GM12878 (cell line): Measurements from ENCODE around the gene IGF1R. TPM values are rescaled to one million over a fixed set of nuclear protein-coding genes. Genes with fewer than 3 reads are reported as not detected.

Experiments used
- ATAC-seq: fragments of 200-7000 bp; cut with Tn5 transposase; 3 replicates; pipeline ENCODE4 v1.9.1; 2020; ENCODE audit warnings: mild to moderate bottlenecking, moderate library complexity
- BruUV-seq: library from RNA; stranded (reverse); fragments of 400-500 nt; replicated peaks from 2 replicates; lab custom pipeline; 2021; lab: Mats Ljungman, UMichigan
- CTCF ChIA-PET: fragments of 300-600 bp; sonication (Branson Sonifier 250); formaldehyde crosslinking; extraction: SDS; loops from one replicate; lab custom pipeline; 2021; ENCODE audit warnings: inconsistent platforms; lab: Yijun Ruan, JAX
- POLR2A ChIA-PET: fragments of 350-600 bp; formaldehyde crosslinking; extraction: SDS; loops from one replicate; lab custom pipeline; 2021; ENCODE audit warnings: inconsistent platforms; lab: Charles Lee
- RAD21 ChIA-PET: fragments of 300-600 bp; sonication (Branson Sonifier 250); formaldehyde crosslinking; loops from one replicate; lab custom pipeline; 2023; ENCODE audit warnings: antibody characterized with exemption; ENCODE audit not compliant: unreplicated experiment; lab: Charles Lee
- SMC1A ChIA-PET: fragments of 300-600 bp; sonication (Branson Sonifier 250); formaldehyde crosslinking; loops from one replicate; lab custom pipeline; 2023; ENCODE audit not compliant: unreplicated experiment, uncharacterized antibody; lab: Charles Lee
- DNase-seq: peaks from one replicate; pipeline ENCODE4 v3.0.0-alpha.2; 2011; ENCODE audit warnings: low read depth, low spot score
- FAIRE-seq: peaks from 3 replicates; lab custom pipeline; 2011; peaks lifted over from hg19 to GRCh38; lab: Jason Lieb, UNC
- H2AFZ ChIP-seq: 2 replicates; pipeline ENCODE4 v1.6.0; 2011; ENCODE audit warnings: low read depth, low read length, control low read depth; ENCODE audit not compliant: control insufficient read depth
- H3K27ac ChIP-seq: 2 replicates; pipeline ENCODE4 v1.5.1; 2011; ENCODE audit warnings: control low read depth; ENCODE audit not compliant: control insufficient read depth, insufficient read depth
- H3K27me3 ChIP-seq, 2 experiments: replicated peaks in 1 of 2; 2 replicates each; pipeline versions ENCODE4 v1.6.0 to v1.6.1; 2011; ENCODE audit warnings: low read length in 1 of 2; ENCODE audit not compliant: control insufficient read depth in 2 of 2, insufficient read depth in 2 of 2
- H3K36me3 ChIP-seq, 2 experiments: 2 replicates each; pipeline ENCODE4 v1.5.1; 2011; ENCODE audit warnings: low read length in 1 of 2; ENCODE audit not compliant: control insufficient read depth in 2 of 2, insufficient read depth in 2 of 2
- H3K4me1 ChIP-seq: 2 replicates; pipeline ENCODE4 v1.6.1; 2011; ENCODE audit warnings: mild to moderate bottlenecking, low read length, moderate library complexity, mixed read lengths; ENCODE audit not compliant: control insufficient read depth, insufficient read depth
- H3K4me2 ChIP-seq: 2 replicates; pipeline ENCODE4 v1.6.0; 2011; ENCODE audit warnings: control low read depth; ENCODE audit not compliant: control insufficient read depth, insufficient read depth
- H3K4me3 ChIP-seq: fragments of 200-600 bp; sonication (generic); 2 replicates; pipeline ENCODE4 v1.5.1; 2016
- H3K79me2 ChIP-seq: 2 replicates; pipeline ENCODE4 v1.6.0; 2011; ENCODE audit warnings: low read length; ENCODE audit not compliant: control insufficient read depth, insufficient read depth
- H3K9ac ChIP-seq: 2 replicates; pipeline ENCODE4 v1.8.0; 2011; ENCODE audit warnings: low read length, control low read depth, mixed read lengths; ENCODE audit not compliant: control insufficient read depth, insufficient read depth
- H3K9me3 ChIP-seq: replicated peaks from 3 replicates; pipeline ENCODE4 v1.5.1; 2011; ENCODE audit warnings: mild to moderate bottlenecking, low read length; ENCODE audit not compliant: control insufficient read depth, insufficient read depth
- H4K20me1 ChIP-seq: 2 replicates; pipeline ENCODE4 v1.6.0; 2011; ENCODE audit not compliant: control insufficient read depth, insufficient read depth
- ASH2L ChIP-seq: fragments of 300-600, 200-600 bp; sonication (generic); IDR thresholded peaks from 2 replicates; pipeline ENCODE4 v1.6.1; 2017; ENCODE audit warnings: low read depth, mild to moderate bottlenecking, borderline replicate concordance
- ATF7 ChIP-seq: fragments of 450-650 bp; IDR thresholded peaks from 2 replicates; pipeline ENCODE4 v1.6.1; 2016; ENCODE audit warnings: low read depth, mild to moderate bottlenecking
- CHD1 ChIP-seq: IDR thresholded peaks from 2 replicates; pipeline ENCODE4 v1.6.1; 2012; ENCODE audit warnings: low read depth, low read length, improper control_type of control experiment
- CUX1 ChIP-seq: IDR thresholded peaks from 2 replicates; pipeline ENCODE4 v1.6.1; 2012; ENCODE audit warnings: improper control_type of control experiment, low read depth, low read length; ENCODE audit not compliant: insufficient replicate concordance
- DPF2 ChIP-seq: fragments of 450-650 bp; IDR thresholded peaks from 2 replicates; pipeline ENCODE4 v1.6.1; 2017; ENCODE audit warnings: mild to moderate bottlenecking
- KLF5 ChIP-seq: fragments of 450-650 bp; IDR thresholded peaks from 2 replicates; pipeline ENCODE4 v1.6.1; 2014; ENCODE audit warnings: mild to moderate bottlenecking; ENCODE audit not compliant: partially characterized antibody
- MTA2 ChIP-seq: fragments of 450-650 bp; IDR thresholded peaks from 2 replicates; pipeline ENCODE4 v1.6.1; 2016; ENCODE audit warnings: low read depth, mild to moderate bottlenecking, moderate library complexity
- SMARCA5 ChIP-seq: fragments of 450-650 bp; IDR thresholded peaks from 2 replicates; pipeline ENCODE4 v1.6.1; 2017; ENCODE audit warnings: mild to moderate bottlenecking
- SREBF2 ChIP-seq: IDR thresholded peaks from 2 replicates; pipeline ENCODE4 v1.6.1; 2012; ENCODE audit warnings: mild to moderate bottlenecking, low read length
- YY1 ChIP-seq: IDR thresholded peaks from 2 replicates; pipeline ENCODE4 v1.6.1; 2011; ENCODE audit warnings: low read depth, mild to moderate bottlenecking, low read length
- ZNF207 ChIP-seq: fragments of 450-650 bp; IDR thresholded peaks from 2 replicates; pipeline ENCODE4 v1.6.1; 2014; ENCODE audit warnings: antibody characterized with exemption, mild to moderate bottlenecking, borderline replicate concordance
- WGBS: methylation state at CpG from one replicate; pipeline ENCODE4 v1.1.6; 2016; ENCODE audit warnings: low lambda C conversion rate; ENCODE audit not compliant: insufficient replicate concordance, insufficient coverage; ENCODE audit errors: missing lambda C conversion rate; 5-methylcytosine and 5-hydroxymethylcytosine counted together
- in situ Hi-C: fragments of 300-500 bp; cut with MboI; formaldehyde crosslinking; loops from 9 replicates; pipeline ENCODE4 v1.14.3; 2018; ENCODE audit warnings: mixed read lengths
- intact Hi-C: fragments of 100-400 bp; cut with micrococcal nuclease; formaldehyde crosslinking; loops from one replicate; pipeline ENCODE4 v1.14.2; 2022; ENCODE audit not compliant: unreplicated experiment
- polyA plus RNA-seq, 11 experiments: library from polyadenylated mRNA; depleted of rRNA in 4 of 11; unstranded in 6 of 11; stranded (reverse) in 5 of 11; fragments of >200 nt; fragmentation: Nextera tagmentation in 4 of 11; fragmentation: Illumina TruSeq in 1 of 11; extraction: Ambion mirVana in 4 of 11; extraction: Trizol in 1 of 11; gene quantifications; 1 replicate in 1 of 11; 2 replicates in 10 of 11; pipeline versions ENCODE4 v1.2.1 to v1.2.3, GENCODE V29; 2011 to 2016; ENCODE audit warnings: inconsistent platforms in 2 of 11, missing spikeins in 2 of 11, low read depth in 1 of 11
- total RNA-seq, 4 experiments: library from RNA; depleted of rRNA in 3 of 4; stranded (reverse); fragments of >200 nt in 3 of 4; fragmentation: Illumina TruSeq in 1 of 4; extraction: Trizol in 1 of 4; gene quantifications; 2 replicates each; pipeline versions ENCODE4 v1.2.1 to v1.2.3, GENCODE V29; 2013 to 2021

The IGF1R gene
- total and polyA plus RNA-seq, 10 of the 15 experiments (the other 5 are each of a cell fraction or from before 2014, with no cell fraction given): 0.03 to 2.7 (median 0.66) TPM

GRCh38 chr15:98727115-98728040 lies 79.0 kb downstream of the IGF1R start (continued):
- TF ChIP-seq CUX1: no peak
- no peak for TF ChIP-seq SREBF2
- TF ChIP-seq SMARCA5: no peak
- no peak for TF ChIP-seq CHD1
- TF ChIP-seq, all 136 proteins: peak for 0

- no peaks in the 10 kb centered on the region for H3K79me2 ChIP-seq
- H3K4me3 ChIP-seq: no peak overlapping the region
- H3K9ac ChIP-seq: no peak overlapping the region
- TF ChIP-seq ZNF207 (no peak), ASH2L (no peak), ATF7 (no peak), YY1 (no peak), KLF5 (no peak), DPF2 (no peak), MTA2 (no peak)
- CTCF ChIA-PET: interaction anchor here (1.0 kb wide), 1 partner anchor 58 kb away, joined by 3 read pairs; no protein-coding TSS in a partner anchor
- H3K27ac ChIP-seq: no peak overlapping the region
- no peak for FAIRE-seq
- intact Hi-C loops (no loop called here), in situ Hi-C loops (no loop called here)
- no peaks in the 10 kb centered on the region for H4K20me1 ChIP-seq
- no peak for ATAC-seq
- no peaks in the 10 kb centered on the region; a peak in 1 of 4 replicates for H3K27me3 ChIP-seq
- POLR2A ChIA-PET: no interaction called here
- H3K4me1 ChIP-seq: no peaks in the 10 kb centered on the region
- RAD21 ChIA-PET: no interaction called here
- 34% methylated on average over 13 of the region's 13 CpGs for WGBS
- SMC1A ChIA-PET: no interaction called here
- no peaks in the 10 kb centered on the region for H3K36me3 ChIP-seq
- no peak overlapping the region for H3K4me2 ChIP-seq
- no TSS peak for BruUV-seq
- H2AFZ ChIP-seq: no peak overlapping the region
- no peaks in the 10 kb centered on the region for H3K9me3 ChIP-seq
- no peak for DNase-seq
Measured at GRCh38 chr15:98728082-98728810, 79.9 kb downstream of the IGF1R start.
